ENCODE data around the gene TSBP1. TPM values are rescaled to one million over a fixed set of nuclear protein-coding genes. Genes with fewer than 3 reads are reported as not detected.

Gene TSBP1
- total and polyA plus RNA-seq, 2 of the 13 experiments (the other 11 are each of a cell fraction or from before 2014, with no cell fraction given): not detected

DNA sequence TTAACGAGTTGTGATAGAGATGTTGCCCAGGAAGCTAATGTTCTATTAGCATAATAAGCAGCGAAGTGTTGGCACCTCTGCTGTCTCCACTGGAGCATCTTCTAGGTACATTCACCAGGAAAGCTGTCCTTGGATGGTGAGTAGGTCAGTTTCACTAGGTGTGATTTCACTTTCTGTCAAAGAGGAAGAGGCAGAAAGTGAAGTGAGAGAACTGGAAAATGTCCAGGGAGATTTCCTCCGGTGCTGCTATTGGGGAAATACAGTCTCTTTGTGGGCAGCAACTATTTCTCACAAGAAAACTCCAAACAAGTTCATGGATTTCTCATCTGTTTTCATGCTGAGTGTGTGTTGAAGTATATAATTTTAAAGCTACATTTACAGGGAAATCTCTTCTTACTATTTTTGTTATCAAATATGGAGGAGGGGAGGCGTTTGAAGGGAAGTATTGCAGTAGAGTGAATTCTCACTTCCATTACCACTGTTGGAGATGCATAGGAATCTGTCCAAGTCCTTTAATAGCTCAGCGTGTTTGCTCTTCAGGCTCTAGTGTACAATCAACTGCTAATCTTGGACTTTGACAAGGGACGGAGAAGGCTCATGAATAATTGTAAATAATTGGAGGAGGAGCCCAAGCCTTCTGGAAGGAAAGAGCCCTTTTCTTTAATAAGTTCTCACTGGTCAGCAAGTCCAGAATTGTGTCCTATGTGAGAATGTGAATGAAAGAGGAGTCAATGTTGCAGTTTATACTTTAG lies 16.1 kb upstream of the TSBP1 start:
- intact Hi-C loops (cut with micrococcal nuclease; ENCODE audit: unreplicated experiment): no loop called here
- Histone ChIP-seq H3K79me2 (ENCODE audit: insufficient read depth, low read length) (no peaks in the 10 kb centered on the region), H3K9ac (ENCODE audit: insufficient read depth, low read depth, low read length) (no peak overlapping the region), H3K4me1 (ENCODE audit: insufficient read depth, low read length) (no peaks in the 10 kb centered on the region), H4K20me1 (ENCODE audit: insufficient read depth, low read length) (no peaks in the 10 kb centered on the region), H3K4me2 (ENCODE audit: low read depth, low read length) (no peak overlapping the region), H3K9me3 (ENCODE audit: low read length) (no peaks in the 10 kb centered on the region), H3K27me3 (ENCODE audit: control insufficient read depth in 1 of 2, insufficient read depth in 2 of 2, low read length in 2 of 2) (peaks cover 0 to 7% of the 10 kb centered on the region in 2 experiments; a peak in 2 of 5 replicates), H3K36me3 (replicated peaks in 1 of 2; ENCODE audit: control insufficient read depth in 1 of 2, insufficient read depth in 2 of 2, low read length in 2 of 2) (no peaks in the 10 kb centered on the region), H3K27ac (ENCODE audit: extremely low read length, insufficient read depth, low read length) (no peak overlapping the region), H2AFZ (ENCODE audit: low read length) (no peak overlapping the region), H3K4me3 (replicated peaks in 1 of 3; ENCODE audit: insufficient read depth in 1 of 3, low read depth in 2 of 3, low read length in 3 of 3) (no peak overlapping the region)
- BruUV-seq (replicated peaks): no TSS peak
- DNase-seq (ENCODE audit: low spot score) (no peak), FAIRE-seq (no peak), ATAC-seq (no peak)
- no peak for TF ChIP-seq CBX5 (CRISPR knock-in tag; IDR thresholded peaks at IDR 0.05; ENCODE audit: borderline replicate concordance)
- TF ChIP-seq ZNF431 (CRISPR knock-in tag; IDR thresholded peaks at IDR 0.05; ENCODE audit: borderline replicate concordance, low read depth): no peak
- TF ChIP-seq, protein P1, sequence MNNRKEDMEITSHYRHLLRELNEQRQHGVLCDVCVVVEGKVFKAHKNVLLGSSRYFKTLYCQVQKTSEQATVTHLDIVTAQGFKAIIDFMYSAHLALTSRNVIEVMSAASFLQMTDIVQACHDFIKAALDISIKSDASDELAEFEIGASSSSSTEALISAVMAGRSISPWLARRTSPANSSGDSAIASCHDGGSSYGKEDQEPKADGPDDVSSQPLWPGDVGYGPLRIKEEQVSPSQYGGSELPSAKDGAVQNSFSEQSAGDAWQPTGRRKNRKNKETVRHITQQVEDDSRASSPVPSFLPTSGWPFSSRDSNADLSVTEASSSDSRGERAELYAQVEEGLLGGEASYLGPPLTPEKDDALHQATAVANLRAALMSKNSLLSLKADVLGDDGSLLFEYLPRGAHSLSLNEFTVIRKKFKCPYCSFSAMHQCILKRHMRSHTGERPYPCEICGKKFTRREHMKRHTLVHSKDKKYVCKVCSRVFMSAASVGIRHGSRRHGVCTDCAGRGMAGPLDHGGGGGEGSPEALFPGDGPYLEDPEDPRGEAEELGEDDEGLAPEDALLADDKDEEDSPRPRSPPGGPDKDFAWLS (CRISPR knock-in tag; IDR thresholded peaks at IDR 0.05; ENCODE audit: borderline replicate concordance): no peak
- POLR2A ChIA-PET: no interaction called here
- in situ Hi-C loops (cut with HindIII; ENCODE audit: extremely low pct_ligation_motif_present, low pct_unique_long_range_greater_than_20kb): no loop called here
- WGBS (ENCODE audit: low lambda C conversion rate): 16% methylated on average over 6 of the region's 6 CpGs
- CTCF ChIA-PET (ENCODE audit: low intra/inter-chr PET ratio, low total read pairs): no interaction called here

DNA sequence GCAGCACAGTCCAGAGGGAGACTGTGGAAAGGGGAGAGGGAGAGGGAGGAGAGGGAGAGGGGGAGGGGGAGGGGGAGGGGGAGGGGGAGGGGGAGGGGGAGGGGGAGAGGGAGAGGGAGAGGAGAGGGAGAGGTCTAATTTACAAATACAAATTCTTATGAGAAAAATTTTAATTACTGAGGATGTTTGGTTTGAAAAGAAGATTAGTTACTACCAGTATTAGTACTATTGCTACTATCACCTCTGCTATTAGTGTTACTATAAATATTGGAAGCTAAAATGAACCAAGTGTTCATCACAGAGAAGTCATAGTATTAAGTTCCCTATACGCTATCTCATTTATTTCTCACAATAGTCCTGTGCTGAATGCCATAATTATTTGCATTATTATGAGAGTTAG lies 14.3 kb upstream of the TSBP1 start:
- Histone ChIP-seq H3K9me3 (ENCODE audit: low read length) (no peaks in the 10 kb centered on the region), H3K9ac (ENCODE audit: insufficient read depth, low read depth, low read length) (no peak overlapping the region), H3K27ac (ENCODE audit: extremely low read length, insufficient read depth, low read length) (no peak overlapping the region), H4K20me1 (ENCODE audit: insufficient read depth, low read length) (no peaks in the 10 kb centered on the region), H3K4me3 (replicated peaks in 1 of 3; ENCODE audit: insufficient read depth in 1 of 3, low read depth in 2 of 3, low read length in 3 of 3) (no peak overlapping the region), H3K27me3 (ENCODE audit: control insufficient read depth in 1 of 2, insufficient read depth in 2 of 2, low read length in 2 of 2) (peaks cover 0 to 5% of the 10 kb centered on the region in 2 experiments; a peak in 1 of 5 replicates), H2AFZ (ENCODE audit: low read length) (no peak overlapping the region), H3K4me1 (ENCODE audit: insufficient read depth, low read length) (no peaks in the 10 kb centered on the region), H3K4me2 (ENCODE audit: low read depth, low read length) (no peak overlapping the region), H3K79me2 (ENCODE audit: insufficient read depth, low read length) (no peaks in the 10 kb centered on the region), H3K36me3 (replicated peaks in 1 of 2; ENCODE audit: control insufficient read depth in 1 of 2, insufficient read depth in 2 of 2, low read length in 2 of 2) (no peaks in the 10 kb centered on the region)
- in situ Hi-C loops (cut with HindIII; ENCODE audit: extremely low pct_ligation_motif_present, low pct_unique_long_range_greater_than_20kb) (no loop called here), intact Hi-C loops (cut with micrococcal nuclease; ENCODE audit: unreplicated experiment) (no loop called here)
- no peak for DNase-seq (ENCODE audit: low spot score)
- CTCF ChIA-PET (ENCODE audit: low intra/inter-chr PET ratio, low total read pairs): no interaction called here
- no TSS peak for BruUV-seq (replicated peaks)
- POLR2A ChIA-PET: no interaction called here
- no peak for ATAC-seq
- no peak for FAIRE-seq
- WGBS (ENCODE audit: low lambda C conversion rate): 48% methylated on average over 1 of the region's 1 CpG
- TF ChIP-seq, protein P2, sequence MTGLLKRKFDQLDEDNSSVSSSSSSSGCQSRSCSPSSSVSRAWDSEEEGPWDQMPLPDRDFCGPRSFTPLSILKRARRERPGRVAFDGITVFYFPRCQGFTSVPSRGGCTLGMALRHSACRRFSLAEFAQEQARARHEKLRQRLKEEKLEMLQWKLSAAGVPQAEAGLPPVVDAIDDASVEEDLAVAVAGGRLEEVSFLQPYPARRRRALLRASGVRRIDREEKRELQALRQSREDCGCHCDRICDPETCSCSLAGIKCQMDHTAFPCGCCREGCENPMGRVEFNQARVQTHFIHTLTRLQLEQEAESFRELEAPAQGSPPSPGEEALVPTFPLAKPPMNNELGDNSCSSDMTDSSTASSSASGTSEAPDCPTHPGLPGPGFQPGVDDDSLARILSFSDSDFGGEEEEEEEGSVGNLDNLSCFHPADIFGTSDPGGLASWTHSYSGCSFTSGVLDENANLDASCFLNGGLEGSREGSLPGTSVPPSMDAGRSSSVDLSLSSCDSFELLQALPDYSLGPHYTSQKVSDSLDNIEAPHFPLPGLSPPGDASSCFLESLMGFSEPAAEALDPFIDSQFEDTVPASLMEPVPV (CRISPR knock-in tag; IDR thresholded peaks at IDR 0.05): no peak
- TF ChIP-seq HNRNPK (IDR thresholded peaks at IDR 0.05; ENCODE audit: low read depth, low read length, poor library complexity, severe bottlenecking) (peak; percentile 91), DNMT3B (CRISPR knock-in tag; conservative IDR thresholded peaks at IDR 0.05) (no peak), PCBP1 (IDR thresholded peaks at IDR 0.05; ENCODE audit: borderline replicate concordance, low read depth, low read length) (0 out of 2 replicates have a peak, but pooled peaks have one; percentile 33)
- TF ChIP-seq, protein P3, sequence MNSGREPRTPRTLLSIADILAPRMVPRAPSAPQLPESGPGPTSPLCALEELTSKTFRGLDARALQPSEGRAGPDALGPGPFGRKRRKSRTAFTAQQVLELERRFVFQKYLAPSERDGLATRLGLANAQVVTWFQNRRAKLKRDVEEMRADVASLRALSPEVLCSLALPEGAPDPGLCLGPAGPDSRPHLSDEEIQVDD (CRISPR knock-in tag; IDR thresholded peaks at IDR 0.05; ENCODE audit: borderline replicate concordance): no peak
- TF ChIP-seq, protein P4, sequence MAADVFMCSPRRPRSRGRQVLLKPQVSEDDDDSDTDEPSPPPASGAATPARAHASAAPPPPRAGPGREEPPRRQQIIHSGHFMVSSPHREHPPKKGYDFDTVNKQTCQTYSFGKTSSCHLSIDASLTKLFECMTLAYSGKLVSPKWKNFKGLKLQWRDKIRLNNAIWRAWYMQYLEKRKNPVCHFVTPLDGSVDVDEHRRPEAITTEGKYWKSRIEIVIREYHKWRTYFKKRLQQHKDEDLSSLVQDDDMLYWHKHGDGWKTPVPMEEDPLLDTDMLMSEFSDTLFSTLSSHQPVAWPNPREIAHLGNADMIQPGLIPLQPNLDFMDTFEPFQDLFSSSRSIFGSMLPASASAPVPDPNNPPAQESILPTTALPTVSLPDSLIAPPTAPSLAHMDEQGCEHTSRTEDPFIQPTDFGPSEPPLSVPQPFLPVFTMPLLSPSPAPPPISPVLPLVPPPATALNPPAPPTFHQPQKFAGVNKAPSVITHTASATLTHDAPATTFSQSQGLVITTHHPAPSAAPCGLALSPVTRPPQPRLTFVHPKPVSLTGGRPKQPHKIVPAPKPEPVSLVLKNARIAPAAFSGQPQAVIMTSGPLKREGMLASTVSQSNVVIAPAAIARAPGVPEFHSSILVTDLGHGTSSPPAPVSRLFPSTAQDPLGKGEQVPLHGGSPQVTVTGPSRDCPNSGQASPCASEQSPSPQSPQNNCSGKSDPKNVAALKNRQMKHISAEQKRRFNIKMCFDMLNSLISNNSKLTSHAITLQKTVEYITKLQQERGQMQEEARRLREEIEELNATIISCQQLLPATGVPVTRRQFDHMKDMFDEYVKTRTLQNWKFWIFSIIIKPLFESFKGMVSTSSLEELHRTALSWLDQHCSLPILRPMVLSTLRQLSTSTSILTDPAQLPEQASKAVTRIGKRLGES (CRISPR knock-in tag; IDR thresholded peaks at IDR 0.05; ENCODE audit: borderline replicate concordance): no peak

Measured in HepG2 (cell line).